Uterus (tissue), 2 donors: Measurements from ENCODE around the gene GTPBP3.

Experiments
- POLR2A ChIP-seq, 2 donors: fragments of 450-650 bp; IDR thresholded peaks; one replicate each; pipeline ENCODE4 v1.6.1; 2016; ENCODE audit warnings: antibody characterized with exemption in 2 of 2, mild to moderate bottlenecking in 1 of 2, moderate library complexity in 1 of 2
- TF ChIP-seq, protein P1 (sequence below), 4 experiments: fragments of 200-600 bp in 2 of 4; fragments of 450-650 bp in 2 of 4; sonication (generic) in 2 of 4; IDR thresholded peaks; one replicate each; pipeline ENCODE4 v1.5.1; 2016 to 2019; ENCODE audit warnings: antibody characterized with exemption in 4 of 4, mild to moderate bottlenecking in 2 of 4, moderate library complexity in 1 of 4

DNA sequence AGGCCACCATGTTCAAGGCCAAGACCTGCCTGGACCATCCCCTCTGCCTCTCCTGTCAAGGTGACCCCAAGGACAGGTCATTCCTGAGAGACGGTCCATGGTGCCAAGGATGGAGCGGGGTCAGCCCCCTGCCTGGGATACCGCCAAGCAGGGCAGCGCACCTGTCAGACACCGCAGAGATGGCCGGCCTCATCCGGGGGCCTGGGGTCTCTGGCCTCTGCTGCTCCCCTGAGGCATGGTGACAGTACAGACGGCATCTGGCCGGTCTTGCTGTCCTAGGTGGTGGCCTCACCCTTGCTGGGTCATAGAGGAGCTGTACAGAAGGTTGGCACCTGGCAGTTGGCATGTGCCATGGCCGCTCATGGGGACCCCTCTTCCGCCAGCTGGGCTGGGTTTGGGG is 16.9 kb upstream of the GTPBP3 start:
- TF ChIP-seq, protein P1, sequence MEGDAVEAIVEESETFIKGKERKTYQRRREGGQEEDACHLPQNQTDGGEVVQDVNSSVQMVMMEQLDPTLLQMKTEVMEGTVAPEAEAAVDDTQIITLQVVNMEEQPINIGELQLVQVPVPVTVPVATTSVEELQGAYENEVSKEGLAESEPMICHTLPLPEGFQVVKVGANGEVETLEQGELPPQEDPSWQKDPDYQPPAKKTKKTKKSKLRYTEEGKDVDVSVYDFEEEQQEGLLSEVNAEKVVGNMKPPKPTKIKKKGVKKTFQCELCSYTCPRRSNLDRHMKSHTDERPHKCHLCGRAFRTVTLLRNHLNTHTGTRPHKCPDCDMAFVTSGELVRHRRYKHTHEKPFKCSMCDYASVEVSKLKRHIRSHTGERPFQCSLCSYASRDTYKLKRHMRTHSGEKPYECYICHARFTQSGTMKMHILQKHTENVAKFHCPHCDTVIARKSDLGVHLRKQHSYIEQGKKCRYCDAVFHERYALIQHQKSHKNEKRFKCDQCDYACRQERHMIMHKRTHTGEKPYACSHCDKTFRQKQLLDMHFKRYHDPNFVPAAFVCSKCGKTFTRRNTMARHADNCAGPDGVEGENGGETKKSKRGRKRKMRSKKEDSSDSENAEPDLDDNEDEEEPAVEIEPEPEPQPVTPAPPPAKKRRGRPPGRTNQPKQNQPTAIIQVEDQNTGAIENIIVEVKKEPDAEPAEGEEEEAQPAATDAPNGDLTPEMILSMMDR (IDR thresholded peaks at IDR 0.05), result no peak
- TF ChIP-seq POLR2A (IDR thresholded peaks at IDR 0.05), result no peak
